K562 (cell line): ENCODE data around the gene SPINK9. TPM values are rescaled to one million over a fixed set of nuclear protein-coding genes. Genes with fewer than 3 reads are reported as not detected.

Experiments
- ATAC-seq: fragments of 200-7000 bp; cut with Tn5 transposase; 3 replicates; pipeline ENCODE4 v1.9.1; 2020; ENCODE audit warnings: moderate library complexity
- Bru-seq: library from RNA; stranded (reverse); fragments of 400-500 nt; gene quantifications from one replicate; lab custom pipeline; 2021; lab: Mats Ljungman, UMichigan
- BruChase-seq, 2 experiments: library from RNA; stranded (reverse); fragments of 400-500 nt; gene quantifications; one replicate each; lab custom pipeline; 2021; lab: Mats Ljungman, UMichigan
- BruUV-seq: library from RNA; stranded (reverse); fragments of 400-500 nt; replicated peaks from 2 replicates; lab custom pipeline; 2021; lab: Mats Ljungman, UMichigan
- CTCF ChIA-PET: fragments of 300-600 bp; formaldehyde crosslinking; extraction: SDS; loops from one replicate; lab custom pipeline; 2021; ENCODE audit warnings: low intra/inter-chr PET ratio; lab: Yijun Ruan, JAX
- POLR2A ChIA-PET: fragments of 300-600, 350-650 bp; sonication (Branson Sonifier 250); formaldehyde crosslinking; extraction: SDS; loops from one replicate; lab custom pipeline; 2021; ENCODE audit warnings: antibody characterized with exemption, inconsistent platforms; lab: Yijun Ruan, JAX
- DNase-seq, 4 experiments: peaks; one replicate each; pipeline versions ENCODE4 v3.0.0 to v3.0.0-alpha.2; 2011 to 2018; ENCODE audit warnings: low spot score in 3 of 4, mixed read lengths in 3 of 4; ENCODE audit errors: extremely low read depth in 1 of 4
- FAIRE-seq: peaks from 2 replicates; lab custom pipeline; 2011; peaks lifted over from hg19 to GRCh38; lab: Jason Lieb, UNC
- H2AFZ ChIP-seq: 2 replicates; pipeline ENCODE4 v1.6.0; 2011; ENCODE audit warnings: low read depth, low read length, control low read depth, inconsistent platforms
- H3K27ac ChIP-seq: fragments of 200-600 bp; 3 replicates; pipeline ENCODE4 v1.8.0; 2011; ENCODE audit warnings: low read depth, mild to moderate bottlenecking, control low read depth, inconsistent platforms, low read length, moderate library complexity, mixed read lengths; ENCODE audit errors: extremely low read depth
- H3K27me3 ChIP-seq, 2 experiments: fragments of 300-600 bp in 1 of 2; 2 replicates in 1 of 2; 3 replicates in 1 of 2; pipeline versions ENCODE4 v1.6.0 to v1.8.0; 2011; ENCODE audit warnings: inconsistent platforms in 2 of 2, low read length in 2 of 2, mild to moderate bottlenecking in 1 of 2, mixed read lengths in 1 of 2, moderate library complexity in 1 of 2; ENCODE audit not compliant: control insufficient read depth in 2 of 2, insufficient read depth in 2 of 2
- H3K36me3 ChIP-seq: fragments of 300-600 bp; 3 replicates; pipeline ENCODE4 v1.8.0; 2011; ENCODE audit warnings: mild to moderate bottlenecking, low read length, inconsistent platforms; ENCODE audit not compliant: control insufficient read depth, insufficient read depth
- H3K4me1 ChIP-seq, 2 experiments: fragments of 200-600 bp in 1 of 2; replicated peaks in 1 of 2; 2 replicates in 1 of 2; 3 replicates in 1 of 2; pipeline versions ENCODE4 v1.5.1 to v1.8.0; 2011; ENCODE audit warnings: inconsistent platforms in 2 of 2, low read length in 2 of 2, mild to moderate bottlenecking in 1 of 2, mixed read lengths in 1 of 2, moderate library complexity in 1 of 2; ENCODE audit not compliant: control insufficient read depth in 2 of 2, insufficient read depth in 2 of 2
- H3K4me2 ChIP-seq: 2 replicates; pipeline ENCODE4 v1.6.1; 2011; ENCODE audit warnings: low read length, control low read depth, inconsistent platforms, mixed read lengths; ENCODE audit not compliant: insufficient read depth
- H3K4me3 ChIP-seq: fragments of 200-600 bp; sonication (generic), shearing (Covaris generic); 2 replicates; pipeline ENCODE4 v1.5.1; 2016; ENCODE audit warnings: control low read depth, inconsistent platforms
- H3K79me2 ChIP-seq: fragments of 200-600 bp; 3 replicates; pipeline ENCODE4 v1.8.0; 2011; ENCODE audit warnings: low read length, inconsistent platforms; ENCODE audit not compliant: control insufficient read depth, insufficient read depth
- H3K9ac ChIP-seq, 2 experiments: 2 replicates each; pipeline versions ENCODE4 v1.6.0 to v1.6.1; 2011; ENCODE audit warnings: low read depth in 2 of 2, low read length in 2 of 2, control low read depth in 1 of 2, inconsistent platforms in 1 of 2, mild to moderate bottlenecking in 1 of 2, mixed read lengths in 1 of 2; ENCODE audit not compliant: insufficient read depth in 1 of 2
- H3K9me1 ChIP-seq: one replicate; pipeline ENCODE4 v1.6.0; 2011; ENCODE audit warnings: inconsistent platforms, mild to moderate bottlenecking, low read length, moderate library complexity; ENCODE audit not compliant: control insufficient read depth, insufficient read depth
- H3K9me3 ChIP-seq: replicated peaks from 2 replicates; pipeline ENCODE4 v1.5.1; 2011; ENCODE audit warnings: low read depth, low read length, inconsistent platforms; ENCODE audit not compliant: control insufficient read depth, insufficient read depth
- H4K20me1 ChIP-seq: replicated peaks from 2 replicates; pipeline ENCODE4 v1.6.1; 2011; ENCODE audit warnings: low read length, inconsistent platforms, mixed read lengths; ENCODE audit not compliant: control insufficient read depth, insufficient read depth
- CHD4 ChIP-seq: fragments of 200-600 bp; sonication (generic); IDR thresholded peaks from 3 replicates; pipeline ENCODE4 v1.6.1; 2012; ENCODE audit warnings: low read depth, mild to moderate bottlenecking, mixed read lengths, low read length, inconsistent platforms; ENCODE audit not compliant: insufficient read depth, insufficient replicate concordance, poor library complexity, severe bottlenecking
- GTF2A2 ChIP-seq: IDR thresholded peaks from 2 replicates; pipeline ENCODE4 v1.6.1; 2016; ENCODE audit warnings: mild to moderate bottlenecking, missing genetic modification characterization, missing compliant biosample characterization
- HBP1 ChIP-seq: fragments of 450-650 bp; formaldehyde crosslinking; IDR thresholded peaks from 2 replicates; pipeline ENCODE4 v1.4.0; 2022; ENCODE audit warnings: missing genetic modification characterization
- MCM2 ChIP-seq: fragments of 450-650 bp; IDR thresholded peaks from 2 replicates; pipeline ENCODE4 v1.6.1; 2017; ENCODE audit warnings: low read depth, mild to moderate bottlenecking
- NCOA6 ChIP-seq: fragments of 450-650 bp; IDR thresholded peaks from 2 replicates; pipeline ENCODE4 v1.6.1; 2017; ENCODE audit warnings: mild to moderate bottlenecking
- NUFIP1 ChIP-seq: fragments of 450-650 bp; IDR thresholded peaks from 2 replicates; pipeline ENCODE4 v1.6.1; 2018; ENCODE audit not compliant: partially characterized antibody
- POLR3G ChIP-seq: IDR thresholded peaks from 2 replicates; pipeline ENCODE4 v1.6.1; 2011; ENCODE audit not compliant: insufficient read length, insufficient replicate concordance; ENCODE audit errors: extremely low read depth
- U2AF1 ChIP-seq: fragments of 200-400 bp; formaldehyde crosslinking; optimal IDR thresholded peaks from 2 replicates; pipeline ENCODE3; 2017; ENCODE audit warnings: mild to moderate bottlenecking, low read depth, low read length, moderate library complexity
- WGBS: fragments of 100-300 bp; shearing (Covaris generic); methylation state at CpG from one replicate; pipeline ENCODE4 v1.1.6; 2016; ENCODE audit warnings: low coverage, mixed read lengths; ENCODE audit not compliant: insufficient coverage; ENCODE audit errors: missing lambda C conversion rate; 5-methylcytosine and 5-hydroxymethylcytosine counted together
- in situ Hi-C: fragments of 300-500 bp; cut with MboI; formaldehyde crosslinking; loops from 4 replicates; pipeline ENCODE4 v1.15.0; 2018; ENCODE audit warnings: inconsistent platforms, mixed read lengths
- intact Hi-C: fragments of 100-400 bp; cut with micrococcal nuclease; formaldehyde crosslinking; loops from 2 replicates; pipeline ENCODE4 v1.14.2; 2022
- long read RNA-seq, 3 experiments: library from polyadenylated mRNA in 2 of 3; library from RNA in 1 of 3; unstranded in 2 of 3; stranded (forward) in 1 of 3; transcript quantifications; one replicate each; pipeline ENCODE4 v2.0.0, GENCODE V29; 2019 to 2022
- polyA minus RNA-seq, 3 experiments: library from RNA; depleted of rRNA, polyadenylated mRNA; stranded (reverse); fragments of >200 nt; gene quantifications; 2 replicates each; pipeline ENCODE4 v1.2.3, GENCODE V29; 2011
- polyA plus RNA-seq, 8 experiments: library from polyadenylated mRNA; depleted of rRNA in 4 of 8; stranded (reverse) in 5 of 8; unstranded in 3 of 8; fragments of >200 nt; fragmentation: Nextera tagmentation in 2 of 8; fragmentation: Illumina TruSeq in 1 of 8; extraction: Ambion mirVana in 2 of 8; extraction: Trizol in 1 of 8; gene quantifications; 2 replicates each; pipeline versions ENCODE4 v1.2.1 to v1.2.3, GENCODE V29; 2011 to 2014; ENCODE audit warnings: inconsistent platforms in 1 of 8, missing spikeins in 1 of 8
- total RNA-seq, 7 experiments: library from RNA; depleted of rRNA in 6 of 7; stranded (reverse); fragments of >200 nt in 6 of 7; fragmentation: Illumina TruSeq in 2 of 7; extraction: Trizol in 2 of 7; gene quantifications; 2 replicates each; pipeline versions ENCODE4 v1.2.1 to v1.2.3, GENCODE V29; 2011 to 2021; ENCODE audit warnings: low replicate concordance in 1 of 7

SPINK9 gene
- not detected in 2 replicates for total RNA-seq (2011; cell fraction: chromatin; rRNA removed; ENCODE audit: low replicate concordance)
- not detected in 2 replicates for total RNA-seq (2011; cell fraction: nucleolus; rRNA removed)
- not detected in 2 replicates for total RNA-seq (2011; cell fraction: nucleoplasm; rRNA removed)
- total RNA-seq (2014; rRNA removed) (not detected in 2 replicates), total RNA-seq (2014; rRNA removed; fragmentation: Illumina TruSeq; extraction: Trizol) (not detected in 2 replicates), total RNA-seq (2015; rRNA removed; fragmentation: Illumina TruSeq; extraction: Trizol) (not detected in 2 replicates), total RNA-seq (2021) (not detected in 2 replicates), polyA plus RNA-seq (2011; rRNA removed) (not detected in 2 replicates), polyA plus RNA-seq (2014; fragmentation: Illumina TruSeq; extraction: Trizol) (not detected in 2 replicates), polyA plus RNA-seq (2014; fragmentation: Nextera tagmentation; extraction: Ambion mirVana) (not detected), polyA plus RNA-seq (2014; rRNA removed) (not detected in 2 replicates), polyA minus RNA-seq (2011; rRNA and poly(A)+ RNA removed) (not detected in 2 replicates), Bru-seq, nascent RNA (not detected), BruChase-seq, experiment 1, labeled RNA remaining after a 2-hour chase (percentile 5 among the genes with signal in this experiment), BruChase-seq, experiment 2, labeled RNA remaining after a 6-hour chase (percentile 8 among the genes with signal in this experiment)
- polyA plus RNA-seq (2011; cell fraction: cytosol; rRNA removed) = not detected in 2 replicates
- not detected in 2 replicates for polyA plus RNA-seq (2011; cell fraction: nucleus; rRNA removed)
- not detected in 2 replicates for polyA plus RNA-seq (2012)
- not detected in 2 replicates for polyA minus RNA-seq (2011; cell fraction: cytosol; rRNA and poly(A)+ RNA removed)
- polyA minus RNA-seq (2011; cell fraction: nucleus; rRNA and poly(A)+ RNA removed) = not detected in 2 replicates
- long read RNA-seq, experiment 1 = 0 reads
- long read RNA-seq, experiment 2 = 0 reads
- long read RNA-seq, experiment 3 = 0 reads

DNA sequence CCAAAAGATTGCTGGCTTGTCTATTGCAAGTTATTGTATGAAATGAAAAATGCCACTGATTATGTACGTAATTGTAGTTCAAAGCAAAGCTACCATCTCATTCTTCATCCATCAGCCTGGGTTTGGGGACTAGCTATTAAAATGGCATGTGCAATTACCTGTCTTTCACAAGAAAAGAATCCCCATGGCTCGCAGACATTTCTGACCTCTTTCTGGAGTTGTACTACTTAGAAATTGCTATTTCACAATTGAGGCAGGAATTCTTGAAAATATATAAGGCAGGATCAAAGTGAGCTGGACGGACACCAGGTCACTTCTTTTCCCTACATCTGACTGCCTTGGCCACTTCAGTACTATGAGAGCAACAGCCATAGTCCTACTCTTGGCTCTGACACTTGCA lies at the start of gene SPINK9:
TSS of gene SPINK9 (plus strand) at position 301 of the 400 bp plus-strand sequence. CDS start at position 356, 55 bp downstream.
- Histone ChIP-seq H3K9me1 (no peaks in the 10 kb centered on the region), H3K4me3 (no peak within 1 kb of the TSS), H3K4me1 (no peaks in the 10 kb centered on the region), H3K4me2 (no peak within 1 kb of the TSS), H4K20me1 (no peaks in the 10 kb centered on the region), H3K79me2 (no peaks in the 10 kb centered on the region), H2AFZ (no peak within 1 kb of the TSS), H3K27ac (no peak within 1 kb of the TSS), H3K27me3 (no peaks in the 10 kb centered on the region)
- FAIRE-seq (no peak), ATAC-seq (no peak), DNase-seq (no peak)
- in situ Hi-C loops (no loop called here), intact Hi-C loops (no loop called here)
- POLR2A ChIA-PET = no interaction called here
- BruUV-seq = no TSS peak
- 6% methylated on average over 3 of the region's 3 CpGs for WGBS
- TF ChIP-seq NCOA6 (no peak), HBP1 (CRISPR knock-in tag) (no peak), NUFIP1 (no peak), MCM2 (no peak), GTF2A2 (no peak), POLR3G (no peak), U2AF1 (no peak), CHD4 (no peak)
- TF ChIP-seq, all 486 proteins: peak for 0
- no peaks in the 10 kb centered on the region for H3K9me3 ChIP-seq
- H3K9ac ChIP-seq = no peak within 1 kb of the TSS
- no peaks in the 10 kb centered on the region for H3K36me3 ChIP-seq
- CTCF ChIA-PET = no interaction called here
